Testis (tissue), 3 donors: ENCODE results near the gene CCDC158. TPM values are rescaled to one million over a fixed set of nuclear protein-coding genes. Genes with fewer than 3 reads are reported as not detected.

Experiments used
- DNase-seq: peaks from one replicate; pipeline ENCODE4 v3.0.0-alpha.2; 2019
- H3K27ac ChIP-seq, 2 donors: fragments of 200-600 bp; sonication (generic); one replicate each; pipeline ENCODE4 v1.5.1; 2019
- H3K27me3 ChIP-seq: fragments of 200-600 bp; sonication (generic); one replicate; pipeline ENCODE4 v1.5.1; 2019
- H3K36me3 ChIP-seq: fragments of 200-600 bp; sonication (generic); one replicate; pipeline ENCODE4 v1.5.1; 2017; ENCODE audit warnings: low read depth; ENCODE audit errors: missing control alignments
- H3K4me1 ChIP-seq: fragments of 200-600 bp; sonication (generic); one replicate; pipeline ENCODE4 v1.5.1; 2019
- H3K4me3 ChIP-seq, 2 donors: fragments of 200-600 bp; sonication (generic); one replicate each; pipeline ENCODE4 v1.5.1; 2017 to 2019
- H3K9me3 ChIP-seq: fragments of 200-600 bp; sonication (generic); one replicate; pipeline ENCODE4 v1.5.1; 2017
- CTCF ChIP-seq, 3 experiments: fragments of 450-650 bp in 2 of 3; fragments of 200-600 bp in 1 of 3; sonication (generic) in 1 of 3; IDR thresholded peaks; one replicate each; pipeline ENCODE4 v1.5.1; 2016 to 2019; ENCODE audit warnings: antibody characterized with exemption in 3 of 3, mild to moderate bottlenecking in 2 of 3, moderate library complexity in 1 of 3
- POLR2A ChIP-seq: fragments of 450-650 bp; IDR thresholded peaks from one replicate; pipeline ENCODE4 v1.6.1; 2017; ENCODE audit warnings: antibody characterized with exemption, mild to moderate bottlenecking, moderate library complexity
- WGBS, 2 donors: methylation state at CpG; one replicate each; pipeline ENCODE4 v1.1.5; 2018; 5-methylcytosine and 5-hydroxymethylcytosine counted together
- intact Hi-C: fragments of 100-400 bp; cut with DNase I; formaldehyde crosslinking; loops from one replicate; pipeline ENCODE4 v1.15.1; 2023; ENCODE audit warnings: low total_unique reads
- polyA plus RNA-seq: library from polyadenylated mRNA; stranded (reverse); fragments of 350-450 nt; fragmentation: Illumina TruSeq; extraction: RNeasy Lipid Tissue Mini Kit (QIAGEN cat#74804); gene quantifications from one replicate; pipeline ENCODE4 v1.2.3, GENCODE V29; 2014; ENCODE audit warnings: low read depth, low replicate concordance; ENCODE audit not compliant: insufficient read depth
- total RNA-seq, 2 donors: library from RNA; depleted of rRNA; stranded (reverse); fragments of >200 nt; gene quantifications; one replicate each; pipeline ENCODE4 v1.2.3, GENCODE V29; 2016

CCDC158 gene
- total and polyA plus RNA-seq, 3 donors from 2014 or later = 20.0 to 51.9 (median 39.2) TPM

- no peak overlapping the region for H3K27ac ChIP-seq
- no peak for TF ChIP-seq CTCF (IDR thresholded peaks at IDR 0.05)
- no peak for TF ChIP-seq POLR2A
- H3K9me3 ChIP-seq = no peaks in the 10 kb centered on the region
- no peak overlapping the region for H3K4me3 ChIP-seq
- H3K4me1 ChIP-seq = peaks cover 4% of the 10 kb centered on the region
- no peaks in the 10 kb centered on the region for H3K27me3 ChIP-seq
- intact Hi-C loops = no loop called here
- DNase-seq = no peak
- WGBS, 2 donors = 60 to 80% methylated on average over 1 of the region's 1 CpG
- no peaks in the 10 kb centered on the region for H3K36me3 ChIP-seq
Observed at GRCh38 chr4:76311896-76312331, 109.0 kb downstream of the CCDC158 start.

GRCh38 chr4:76310683-76311082 is 110.3 kb downstream of the CCDC158 start:
- no peak overlapping the region for H3K4me3 ChIP-seq
- no peaks in the 10 kb centered on the region for H3K27me3 ChIP-seq
- no peak for TF ChIP-seq POLR2A
- no peak for TF ChIP-seq CTCF (IDR thresholded peaks at IDR 0.05)
- no peak for DNase-seq
- no peaks in the 10 kb centered on the region for H3K36me3 ChIP-seq
- intact Hi-C loops = no loop called here
- whole genome bisulfite sequencing, 2 donors = 84% methylated on average over 4 of the region's 4 CpGs
- H3K4me1 ChIP-seq = peaks cover 4% of the 10 kb centered on the region
- no peak overlapping the region for H3K27ac ChIP-seq
- H3K9me3 ChIP-seq = no peaks in the 10 kb centered on the region

GRCh38 chr4:76309939-76310550 is 110.9 kb downstream of the CCDC158 start:
- H3K9me3 ChIP-seq = no peaks in the 10 kb centered on the region
- TF ChIP-seq POLR2A = no peak
- no peak for TF ChIP-seq CTCF (IDR thresholded peaks at IDR 0.05)
- H3K4me3 ChIP-seq = no peak overlapping the region
- WGBS, 2 donors = 91 to 92% methylated on average over 3 of the region's 3 CpGs
- no peak overlapping the region for H3K27ac ChIP-seq
- no peaks in the 10 kb centered on the region for H3K27me3 ChIP-seq
- peaks cover 4% of the 10 kb centered on the region for H3K4me1 ChIP-seq
- DNase-seq = no peak
- no peaks in the 10 kb centered on the region for H3K36me3 ChIP-seq
- intact Hi-C loops = no loop called here

GRCh38 chr4:76308548-76308947 is 112.4 kb downstream of the CCDC158 start:
- Histone ChIP-seq H3K27ac (no peak overlapping the region), H3K4me1 (peaks cover 4% of the 10 kb centered on the region)
- WGBS, 2 donors = 52 to 74% methylated on average over 6 of the region's 6 CpGs

More at GRCh38 chr4:76308548-76308947, 112.4 kb downstream of the CCDC158 start:
- no peaks in the 10 kb centered on the region for H3K27me3 ChIP-seq
- intact Hi-C loops = no loop called here
- H3K36me3 ChIP-seq = no peaks in the 10 kb centered on the region
- DNase-seq = no peak
- no peaks in the 10 kb centered on the region for H3K9me3 ChIP-seq
- TF ChIP-seq POLR2A = no peak
- no peak for TF ChIP-seq CTCF (IDR thresholded peaks at IDR 0.05)
- no peak overlapping the region for H3K4me3 ChIP-seq
